Measurements from ENCODE around the gene ORM2. TPM values are rescaled to one million over a fixed set of nuclear protein-coding genes. Genes with fewer than 3 reads are reported as not detected.

ORM2 gene
- total RNA-seq, 2 experiments from 2014 or later: not detected

- Mint-ChIP-seq H3K27ac (no peak overlapping the region), H3K4me3 (no peak overlapping the region), H3K4me1 (peaks cover 38% of the 10 kb centered on the region), H3K36me3 (ENCODE audit: low read depth) (peaks cover 79% of the 10 kb centered on the region), H3K27me3 (no peaks in the 10 kb centered on the region), H3K9me3 (no peaks in the 10 kb centered on the region)
- CTCF ChIA-PET: interaction anchor here (0.9 to 1.7 kb wide), 2 partner anchors 11 to 25 kb away, joined by 3 to 5 read pairs; no protein-coding TSS in a partner anchor
- no peak for DNase-seq
- POLR2A ChIA-PET: no interaction called here
Measured at GRCh38 chr9:114357911-114358328, 28.3 kb downstream of the ORM2 start.

- no peaks in the 10 kb centered on the region for H3K9me3 Mint-ChIP-seq
- peaks cover 56% of the 10 kb centered on the region for H3K4me1 Mint-ChIP-seq
- no peak overlapping the region for H3K4me3 Mint-ChIP-seq
- no peaks in the 10 kb centered on the region for H3K27me3 Mint-ChIP-seq
- peaks cover 87% of the 10 kb centered on the region for H3K36me3 Mint-ChIP-seq (ENCODE audit: low read depth)
- H3K27ac Mint-ChIP-seq: peak overlapping the region; percentile 76
- no peak for DNase-seq
- CTCF ChIA-PET: interaction anchor here (2.1 kb wide), 1 partner anchor 26 kb away, joined by 7 read pairs; no protein-coding TSS in a partner anchor
- POLR2A ChIA-PET: no interaction called here
Measured at GRCh38 chr9:114359801-114360200, 30.1 kb downstream of the ORM2 start.

GRCh38 chr9:114361542-114361941 lies 31.9 kb downstream of the ORM2 start:
- Mint-ChIP-seq H3K27ac (peak overlapping the region; percentile 76), H3K4me3 (no peak overlapping the region), H3K36me3 (ENCODE audit: low read depth) (peaks cover 89% of the 10 kb centered on the region), H3K4me1 (peaks cover 69% of the 10 kb centered on the region), H3K27me3 (no peaks in the 10 kb centered on the region), H3K9me3 (no peaks in the 10 kb centered on the region)
- POLR2A ChIA-PET: no interaction called here
- no peak for DNase-seq
- CTCF ChIA-PET: interaction anchor here (2.1 kb wide), 1 partner anchor 24 kb away, joined by 7 read pairs; no protein-coding TSS in a partner anchor

GRCh38 chr9:114362394-114362793 lies 32.7 kb downstream of the ORM2 start:
- peak overlapping the region; percentile 84 for H3K27ac Mint-ChIP-seq

GRCh38 chr9:114363424-114363823 lies 33.8 kb downstream of the ORM2 start:
- H3K27ac Mint-ChIP-seq: peak overlapping the region; percentile 84
- H3K27me3 Mint-ChIP-seq: no peaks in the 10 kb centered on the region
- peaks cover 93% of the 10 kb centered on the region for H3K36me3 Mint-ChIP-seq (ENCODE audit: low read depth)
- peak overlapping the region; percentile 9 for H3K4me3 Mint-ChIP-seq
- H3K9me3 Mint-ChIP-seq: no peaks in the 10 kb centered on the region
- peaks cover 78% of the 10 kb centered on the region for H3K4me1 Mint-ChIP-seq
- DNase-seq: peak; percentile 35
- CTCF ChIA-PET: interaction anchor here (1.1 to 3.8 kb wide), 5 partner anchors 10 to 24 kb away, joined by 3 to 18 read pairs (median 5); partner anchors contain the start of gene AKNA
- POLR2A ChIA-PET: interaction anchor here (0.6 to 1.6 kb wide), 2 partner anchors 24 to 139 kb away, joined by 3 to 6 read pairs; partner anchors contain the start of gene AKNA

More at GRCh38 chr9:114362394-114362793, 32.7 kb downstream of the ORM2 start:
- POLR2A ChIA-PET: interaction anchor here (1.6 kb wide), 1 partner anchor 25 kb away, joined by 6 read pairs; the partner anchor contains the start of gene AKNA
- Mint-ChIP-seq H3K9me3 (no peaks in the 10 kb centered on the region), H3K36me3 (ENCODE audit: low read depth) (peaks cover 89% of the 10 kb centered on the region), H3K4me3 (no peak overlapping the region), H3K4me1 (peaks cover 73% of the 10 kb centered on the region), H3K27me3 (no peaks in the 10 kb centered on the region)
- CTCF ChIA-PET: interaction anchor here (1.2 to 3.8 kb wide), 3 partner anchors 9 to 25 kb away, joined by 5 to 18 read pairs (median 6); partner anchors contain the start of gene AKNA
- DNase-seq: no peak

- Mint-ChIP-seq H3K27me3 (no peaks in the 10 kb centered on the region), H3K27ac (peak overlapping the region; percentile 84), H3K4me1 (peaks cover 83% of the 10 kb centered on the region), H3K36me3 (ENCODE audit: low read depth) (peaks cover 95% of the 10 kb centered on the region), H3K9me3 (no peaks in the 10 kb centered on the region), H3K4me3 (peak overlapping the region; percentile 19)
- ChIA-PET CTCF (interaction anchor here (1.1 to 3.8 kb wide), 5 partner anchors 9 to 23 kb away, joined by 3 to 18 read pairs (median 3); partner anchors contain the start of gene AKNA), POLR2A (interaction anchor here (0.6 to 1.3 kb wide), 2 partner anchors 24 to 138 kb away, joined by 3 to 5 read pairs; partner anchors contain the start of gene AKNA)
- DNase-seq: no peak
Measured at GRCh38 chr9:114364134-114365041, 34.7 kb downstream of the ORM2 start.

GRCh38 chr9:114365194-114365593 lies 35.5 kb downstream of the ORM2 start:
- H3K4me1 Mint-ChIP-seq: peaks cover 85% of the 10 kb centered on the region
- DNase-seq: no peak
- CTCF ChIA-PET: interaction anchor here (1.1 to 3.8 kb wide), 4 partner anchors 10 to 23 kb away, joined by 3 to 18 read pairs (median 6); partner anchors contain the start of gene AKNA
- POLR2A ChIA-PET: interaction anchor here (1.3 kb wide), 1 partner anchor 23 kb away, joined by 5 read pairs; the partner anchor contains the start of gene AKNA
- H3K27ac Mint-ChIP-seq: peak overlapping the region; percentile 84
- peaks cover 95% of the 10 kb centered on the region for H3K36me3 Mint-ChIP-seq (ENCODE audit: low read depth)
- no peaks in the 10 kb centered on the region for H3K27me3 Mint-ChIP-seq
- no peaks in the 10 kb centered on the region for H3K9me3 Mint-ChIP-seq
- H3K4me3 Mint-ChIP-seq: no peak overlapping the region

- POLR2A ChIA-PET: interaction anchor here (0.8 to 1.1 kb wide), 2 partner anchors 21 to 57 kb away, joined by 3 to 4 read pairs; partner anchors contain the start of gene AKNA
- no peaks in the 10 kb centered on the region for H3K9me3 Mint-ChIP-seq
- peak; percentile 54 for DNase-seq
- H3K27ac Mint-ChIP-seq: peak overlapping the region; percentile 88
- peaks cover 83% of the 10 kb centered on the region for H3K4me1 Mint-ChIP-seq
- H3K27me3 Mint-ChIP-seq: no peaks in the 10 kb centered on the region
- H3K36me3 Mint-ChIP-seq (ENCODE audit: low read depth): peaks cover 93% of the 10 kb centered on the region
- CTCF ChIA-PET: interaction anchor here (1.2 to 3.8 kb wide), 5 partner anchors 15 to 24 kb away, joined by 3 to 18 read pairs (median 10); partner anchors contain the start of gene AKNA
- peak overlapping the region; percentile 64 for H3K4me3 Mint-ChIP-seq
Measured at GRCh38 chr9:114366334-114367128, 36.9 kb downstream of the ORM2 start.

- H3K4me1 Mint-ChIP-seq: peaks cover 91% of the 10 kb centered on the region
- peak overlapping the region; percentile 88 for H3K27ac Mint-ChIP-seq
- H3K4me3 Mint-ChIP-seq: peak overlapping the region; percentile 64
- no peaks in the 10 kb centered on the region for H3K27me3 Mint-ChIP-seq
- H3K9me3 Mint-ChIP-seq: no peaks in the 10 kb centered on the region
- peaks cover 93% of the 10 kb centered on the region for H3K36me3 Mint-ChIP-seq (ENCODE audit: low read depth)
- DNase-seq: no peak
- POLR2A ChIA-PET: interaction anchor here (0.6 to 1.1 kb wide), 3 partner anchors 19 to 56 kb away, joined by 3 to 4 read pairs (median 3); partner anchors contain the start of gene AKNA
- CTCF ChIA-PET: interaction anchor here (0.7 to 2.6 kb wide), 7 partner anchors 12 to 38 kb away, joined by 3 to 11 read pairs (median 7); partner anchors contain the start of gene AKNA
Measured at GRCh38 chr9:114367366-114367765, 37.7 kb downstream of the ORM2 start.

GRCh38 chr9:114367772-114368569 lies 38.3 kb downstream of the ORM2 start:
- Mint-ChIP-seq H3K4me3 (peak overlapping the region; percentile 19), H3K36me3 (ENCODE audit: low read depth) (peaks cover 91% of the 10 kb centered on the region), H3K9me3 (no peaks in the 10 kb centered on the region), H3K27me3 (no peaks in the 10 kb centered on the region), H3K27ac (peak overlapping the region; percentile 88), H3K4me1 (peaks cover 93% of the 10 kb centered on the region)
- ChIA-PET CTCF (interaction anchor here (0.7 to 2.6 kb wide), 7 partner anchors 11 to 38 kb away, joined by 3 to 11 read pairs (median 7); partner anchors contain the start of gene AKNA), POLR2A (interaction anchor here (0.6 to 1.1 kb wide), 2 partner anchors 18 to 20 kb away, joined by 3 to 4 read pairs; partner anchors contain the start of gene AKNA)
- no peak for DNase-seq

Data from activated CD4-positive, alpha-beta T cell treated with anti-CD3 and anti-CD28 coated beads, Interleukin-2, amount 10 ng/mL, durations not matched to agents 7 days and 5 days (primary cell).